IMR-90 (cell line): ENCODE results near the gene C9orf57. TPM values are rescaled to one million over a fixed set of nuclear protein-coding genes. Genes with fewer than 3 reads are reported as not detected.

Experiments used
- ATAC-seq: fragments of 200-7000 bp; cut with Tn5 transposase; 2 replicates; pipeline ENCODE4 v1.9.1; 2020; ENCODE audit warnings: low read depth, mild to moderate bottlenecking, moderate library complexity
- BruUV-seq: library from RNA; stranded (reverse); fragments of 400-500 nt; replicated peaks from 2 replicates; lab custom pipeline; 2021; lab: Mats Ljungman, UMichigan
- CTCF ChIA-PET: fragments of 300-600 bp; formaldehyde crosslinking; extraction: SDS; loops from one replicate; lab custom pipeline; 2021; ENCODE audit warnings: antibody characterized with exemption; lab: Yijun Ruan, JAX
- POLR2A ChIA-PET: fragments of 300-600 bp; sonication (Branson Sonifier 250); formaldehyde crosslinking; loops from one replicate; lab custom pipeline; 2022; ENCODE audit warnings: antibody characterized with exemption; ENCODE audit not compliant: unreplicated experiment; lab: Charles Lee
- DNase-seq: peaks from one replicate; pipeline ENCODE4 v3.0.0; 2013
- H2AFZ ChIP-seq: replicated peaks from 2 replicates; pipeline ENCODE3; 2013; ENCODE audit warnings: low read length, mild to moderate bottlenecking; ENCODE audit not compliant: poor library complexity
- H2AK5ac ChIP-seq: 2 replicates; pipeline ENCODE4 v1.6.1; 2013; ENCODE audit warnings: low read depth, low read length, inconsistent platforms
- H2AK9ac ChIP-seq: replicated peaks from 2 replicates; pipeline ENCODE3; 2013; ENCODE audit warnings: mild to moderate bottlenecking, low read depth, low read length, moderate library complexity; ENCODE audit not compliant: poor library complexity
- H2BK120ac ChIP-seq: 2 replicates; pipeline ENCODE4 v1.6.1; 2013; ENCODE audit warnings: low read depth, low read length, inconsistent platforms
- H2BK15ac ChIP-seq: 3 replicates; pipeline ENCODE4 v1.6.1; 2013; ENCODE audit warnings: low read depth, low read length, inconsistent platforms
- H2BK20ac ChIP-seq: 2 replicates; pipeline ENCODE4 v1.6.1; 2013; ENCODE audit warnings: low read depth, mild to moderate bottlenecking, inconsistent platforms, low read length, moderate library complexity
- H2BK5ac ChIP-seq: 2 replicates; pipeline ENCODE4 v1.6.1; 2013; ENCODE audit warnings: mild to moderate bottlenecking, low read depth, low read length, inconsistent platforms; ENCODE audit not compliant: poor library complexity, severe bottlenecking
- H3K14ac ChIP-seq: replicated peaks from 2 replicates; pipeline ENCODE4 v1.6.1; 2013; ENCODE audit warnings: low read depth, low read length, inconsistent platforms
- H3K18ac ChIP-seq: 2 replicates; pipeline ENCODE4 v1.6.1; 2013; ENCODE audit warnings: low read depth, low read length, control low read depth
- H3K23ac ChIP-seq: 2 replicates; pipeline ENCODE4 v1.6.1; 2013; ENCODE audit warnings: low read depth, low read length, inconsistent platforms
- H3K27ac ChIP-seq: 2 replicates; pipeline ENCODE4 v1.5.1; 2013; ENCODE audit warnings: mild to moderate bottlenecking, control low read depth, low read length; ENCODE audit not compliant: insufficient read depth
- H3K27me3 ChIP-seq: 2 replicates; pipeline ENCODE4 v1.6.1; 2013; ENCODE audit warnings: low read length; ENCODE audit not compliant: control insufficient read depth, insufficient read depth
- H3K36me3 ChIP-seq: 2 replicates; pipeline ENCODE4 v1.6.1; 2013; ENCODE audit warnings: low read length, mixed read lengths; ENCODE audit not compliant: control insufficient read depth, insufficient read depth
- H3K4ac ChIP-seq: 2 replicates; pipeline ENCODE4 v1.6.1; 2013; ENCODE audit warnings: low read depth, low read length, inconsistent platforms
- H3K4me1 ChIP-seq: 2 replicates; pipeline ENCODE4 v1.6.1; 2013; ENCODE audit warnings: low read length, mixed read lengths; ENCODE audit not compliant: control insufficient read depth, insufficient read depth
- H3K4me2 ChIP-seq: 2 replicates; pipeline ENCODE4 v1.6.1; 2013; ENCODE audit warnings: low read depth, mild to moderate bottlenecking, control low read depth, low read length, moderate library complexity
- H3K4me3 ChIP-seq: 2 replicates; pipeline ENCODE4 v1.5.1; 2013; ENCODE audit warnings: low read depth, mild to moderate bottlenecking, control low read depth, low read length, moderate library complexity; ENCODE audit not compliant: insufficient read depth
- H3K56ac ChIP-seq: 2 replicates; pipeline ENCODE4 v1.6.1; 2013; ENCODE audit warnings: low read length, inconsistent platforms; ENCODE audit not compliant: insufficient read depth; ENCODE audit errors: extremely low read depth
- H3K79me1 ChIP-seq, 2 experiments: 2 replicates each; pipeline ENCODE4 v1.6.1; 2013; ENCODE audit warnings: low read length in 2 of 2, inconsistent platforms in 1 of 2, low read depth in 1 of 2
- H3K9ac ChIP-seq: 2 replicates; pipeline ENCODE4 v1.6.1; 2013; ENCODE audit warnings: low read depth, low read length, control low read depth
- H3K9me1 ChIP-seq: 2 replicates; pipeline ENCODE4 v1.6.1; 2013; ENCODE audit warnings: low read length, inconsistent platforms; ENCODE audit not compliant: insufficient read depth
- H3K9me3 ChIP-seq: 2 replicates; pipeline ENCODE4 v1.6.1; 2013; ENCODE audit warnings: low read length; ENCODE audit not compliant: control insufficient read depth, insufficient read depth
- H4K20me1 ChIP-seq: 2 replicates; pipeline ENCODE4 v1.6.1; 2013; ENCODE audit warnings: low read length, inconsistent platforms; ENCODE audit not compliant: insufficient read depth
- H4K5ac ChIP-seq: 2 replicates; pipeline ENCODE4 v1.6.1; 2013; ENCODE audit warnings: mild to moderate bottlenecking, low read depth, low read length, control low read depth
- H4K8ac ChIP-seq, 2 experiments: 2 replicates each; pipeline ENCODE4 v1.6.1; 2013; ENCODE audit warnings: low read depth in 2 of 2, low read length in 2 of 2, control low read depth in 1 of 2, inconsistent platforms in 1 of 2
- H4K91ac ChIP-seq: 2 replicates; pipeline ENCODE4 v1.6.1; 2013; ENCODE audit warnings: low read depth, low read length, inconsistent platforms; ENCODE audit not compliant: insufficient read depth
- BHLHE40 ChIP-seq: fragments of 150-350 bp; IDR thresholded peaks from 2 replicates; pipeline ENCODE4 v1.6.1; 2016; ENCODE audit warnings: mild to moderate bottlenecking, low read depth, low read length
- CEBPB ChIP-seq: IDR thresholded peaks from 2 replicates; pipeline ENCODE4 v1.6.1; 2012; ENCODE audit warnings: low read depth, low read length, improper control_type of control experiment
- CHD1 ChIP-seq: IDR thresholded peaks from 2 replicates; pipeline ENCODE4 v1.6.1; 2012; ENCODE audit warnings: low read depth, low read length, improper control_type of control experiment
- FOS ChIP-seq: fragments of 150-350 bp; IDR thresholded peaks from 2 replicates; pipeline ENCODE4 v1.6.1; 2016; ENCODE audit warnings: low read depth, low read length
- MAFK ChIP-seq: IDR thresholded peaks from 2 replicates; pipeline ENCODE4 v1.6.1; 2012; ENCODE audit warnings: low read depth, low read length, improper control_type of control experiment
- MAZ ChIP-seq: IDR thresholded peaks from 2 replicates; pipeline ENCODE4 v1.6.1; 2012; ENCODE audit warnings: low read depth, mild to moderate bottlenecking, low read length, improper control_type of control experiment, moderate library complexity, borderline replicate concordance
- MXI1 ChIP-seq: IDR thresholded peaks from 2 replicates; pipeline ENCODE4 v1.6.1; 2012; ENCODE audit warnings: low read depth, mild to moderate bottlenecking, low read length, moderate library complexity, borderline replicate concordance
- NFE2L2 ChIP-seq: fragments of 150-350 bp; IDR thresholded peaks from 2 replicates; pipeline ENCODE4 v1.6.1; 2016; ENCODE audit warnings: low read depth, mild to moderate bottlenecking, low read length
- POLR2A ChIP-seq: IDR thresholded peaks from 2 replicates; pipeline ENCODE4 v1.6.1; 2012; ENCODE audit warnings: mild to moderate bottlenecking, low read depth, low read length
- RAD21 ChIP-seq: IDR thresholded peaks from 2 replicates; pipeline ENCODE4 v1.6.1; 2012; ENCODE audit warnings: low read length, improper control_type of control experiment
- RCOR1 ChIP-seq: IDR thresholded peaks from 2 replicates; pipeline ENCODE4 v1.6.1; 2012; ENCODE audit warnings: mild to moderate bottlenecking, low read length, improper control_type of control experiment; ENCODE audit not compliant: insufficient replicate concordance
- RFX5 ChIP-seq: IDR thresholded peaks from 2 replicates; pipeline ENCODE4 v1.8.0; 2012; ENCODE audit warnings: low read depth, mild to moderate bottlenecking, low read length, moderate library complexity
- SMC3 ChIP-seq: fragments of 150-350 bp; IDR thresholded peaks from 2 replicates; pipeline ENCODE4 v1.6.1; 2016; ENCODE audit warnings: low read depth, mild to moderate bottlenecking, antibody characterized with exemption, low read length, moderate library complexity
- USF2 ChIP-seq: fragments of 150-350 bp; IDR thresholded peaks from 2 replicates; pipeline ENCODE4 v1.6.1; 2017; ENCODE audit warnings: mild to moderate bottlenecking, antibody characterized with exemption, low read length, low read depth
- WGBS, 2 experiments: methylation state at CpG; one replicate each; pipeline versions ENCODE4 v1.1.5 to v1.1.7; 2013; ENCODE audit warnings: missing lambda C conversion rate in 2 of 2; ENCODE audit not compliant: insufficient read length in 1 of 2; ENCODE audit errors: extremely low coverage in 2 of 2; 5-methylcytosine and 5-hydroxymethylcytosine counted together
- dilution Hi-C: fragments of 300-500 bp; cut with HindIII; formaldehyde crosslinking; loops from one replicate; pipeline ENCODE4 v1.14.3; 2018; ENCODE audit warnings: low sequenced_read_pairs; ENCODE audit not compliant: unreplicated experiment
- in situ Hi-C: fragments of 300-500 bp; cut with MboI; formaldehyde crosslinking; loops from 3 replicates; pipeline ENCODE4 v1.14.3; 2019; ENCODE audit warnings: low sequenced_read_pairs, inconsistent platforms, mixed read lengths
- intact Hi-C: fragments of 100-400 bp; cut with micrococcal nuclease; formaldehyde crosslinking; loops from 2 replicates; pipeline ENCODE4 v1.10.0; 2022
- polyA plus RNA-seq, 3 experiments: library from polyadenylated mRNA; depleted of rRNA; stranded (reverse); fragments of >200 nt; gene quantifications; 2 replicates each; pipeline ENCODE4 v1.2.3, GENCODE V29; 2012; ENCODE audit warnings: low replicate concordance in 1 of 3
- total RNA-seq: library from RNA; depleted of rRNA; stranded (reverse); fragments of >200 nt; gene quantifications from 2 replicates; pipeline ENCODE4 v1.2.3, GENCODE V29; 2012
- TF ChIP-seq, protein P1 (sequence below): conservative IDR thresholded peaks from 2 replicates; pipeline ENCODE4 v1.5.1; 2012; ENCODE audit warnings: mild to moderate bottlenecking, low read depth, low read length, improper control_type of control experiment
- TF ChIP-seq, protein P2 (sequence below): fragments of 150-350 bp; IDR thresholded peaks from 2 replicates; pipeline ENCODE4 v1.6.1; 2016; ENCODE audit warnings: low read depth, mild to moderate bottlenecking, low read length, moderate library complexity, borderline replicate concordance

Gene C9orf57
- total and polyA plus RNA-seq, 2 of the 4 experiments (the other 2 are of a cell fraction), result not detected

DNA sequence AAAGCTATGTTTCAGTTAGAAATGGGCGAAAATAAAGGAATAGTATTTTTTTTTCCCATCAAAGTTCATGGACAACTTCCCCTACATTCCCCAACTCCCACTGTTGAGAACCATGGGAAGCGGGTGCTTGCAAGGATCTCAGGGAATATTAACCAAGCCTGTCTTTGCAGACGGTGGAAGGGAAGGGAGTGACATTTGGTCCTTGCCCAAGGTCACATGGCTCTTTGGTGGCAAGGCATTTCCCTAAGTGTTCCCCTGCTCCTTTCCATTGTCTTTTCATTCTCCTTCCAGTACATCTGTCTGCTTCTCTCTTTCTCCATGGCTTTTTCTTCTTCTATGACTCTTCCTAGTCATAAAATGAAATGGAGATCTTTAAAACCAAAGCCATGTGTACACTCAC lies 19.0 kb downstream of the C9orf57 start:
- Histone ChIP-seq H3K4me2 (no peak overlapping the region), H2AK5ac (no peak overlapping the region), H2AK9ac (no peak overlapping the region), H4K91ac (no peak overlapping the region), H3K9ac (no peak overlapping the region), H3K23ac (no peak overlapping the region), H3K4ac (no peak overlapping the region), H3K9me3 (no peaks in the 10 kb centered on the region), H3K18ac (no peak overlapping the region), H4K5ac (no peak overlapping the region), H3K4me3 (no peak overlapping the region), H4K8ac (no peak overlapping the region), H2BK5ac (no peak overlapping the region), H3K27ac (no peak overlapping the region), H2BK20ac (no peak overlapping the region), H3K14ac (no peak overlapping the region), H3K36me3 (no peaks in the 10 kb centered on the region), H3K9me1 (no peaks in the 10 kb centered on the region), H3K4me1 (no peaks in the 10 kb centered on the region), H3K27me3 (peaks cover 2% of the 10 kb centered on the region), H4K20me1 (no peaks in the 10 kb centered on the region), H2BK15ac (no peak overlapping the region), H3K56ac (no peak overlapping the region), H2BK120ac (no peak overlapping the region), H3K79me1 (no peaks in the 10 kb centered on the region), H2AFZ (no peak overlapping the region)
- in situ Hi-C loops (loop anchor here (10.0 to 25.0 kb wide), 2 partner anchors 571 to 783 kb away; no protein-coding TSS in a partner anchor), intact Hi-C loops (no loop called here), dilution Hi-C loops (no loop called here)
- ChIA-PET CTCF (no interaction called here), POLR2A (no interaction called here)
- no TSS peak for BruUV-seq
- WGBS, 2 experiments, result no CpG with 5 or more reads among the region's 3 CpGs
- DNase-seq, result no peak
- TF ChIP-seq MAFK, result no peak
- TF ChIP-seq RCOR1, result no peak
- TF ChIP-seq, protein P1, sequence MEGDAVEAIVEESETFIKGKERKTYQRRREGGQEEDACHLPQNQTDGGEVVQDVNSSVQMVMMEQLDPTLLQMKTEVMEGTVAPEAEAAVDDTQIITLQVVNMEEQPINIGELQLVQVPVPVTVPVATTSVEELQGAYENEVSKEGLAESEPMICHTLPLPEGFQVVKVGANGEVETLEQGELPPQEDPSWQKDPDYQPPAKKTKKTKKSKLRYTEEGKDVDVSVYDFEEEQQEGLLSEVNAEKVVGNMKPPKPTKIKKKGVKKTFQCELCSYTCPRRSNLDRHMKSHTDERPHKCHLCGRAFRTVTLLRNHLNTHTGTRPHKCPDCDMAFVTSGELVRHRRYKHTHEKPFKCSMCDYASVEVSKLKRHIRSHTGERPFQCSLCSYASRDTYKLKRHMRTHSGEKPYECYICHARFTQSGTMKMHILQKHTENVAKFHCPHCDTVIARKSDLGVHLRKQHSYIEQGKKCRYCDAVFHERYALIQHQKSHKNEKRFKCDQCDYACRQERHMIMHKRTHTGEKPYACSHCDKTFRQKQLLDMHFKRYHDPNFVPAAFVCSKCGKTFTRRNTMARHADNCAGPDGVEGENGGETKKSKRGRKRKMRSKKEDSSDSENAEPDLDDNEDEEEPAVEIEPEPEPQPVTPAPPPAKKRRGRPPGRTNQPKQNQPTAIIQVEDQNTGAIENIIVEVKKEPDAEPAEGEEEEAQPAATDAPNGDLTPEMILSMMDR, result no peak
- no peak for TF ChIP-seq RFX5
- no peak for TF ChIP-seq MAZ
- no peak for TF ChIP-seq RAD21
- no peak for TF ChIP-seq MXI1
- no peak for TF ChIP-seq SMC3
- no peak for TF ChIP-seq CEBPB
- no peak for TF ChIP-seq CHD1
- no peak for TF ChIP-seq BHLHE40
- no peak for TF ChIP-seq NFE2L2
- no peak for TF ChIP-seq FOS
- TF ChIP-seq USF2, result no peak
- TF ChIP-seq, protein P2, sequence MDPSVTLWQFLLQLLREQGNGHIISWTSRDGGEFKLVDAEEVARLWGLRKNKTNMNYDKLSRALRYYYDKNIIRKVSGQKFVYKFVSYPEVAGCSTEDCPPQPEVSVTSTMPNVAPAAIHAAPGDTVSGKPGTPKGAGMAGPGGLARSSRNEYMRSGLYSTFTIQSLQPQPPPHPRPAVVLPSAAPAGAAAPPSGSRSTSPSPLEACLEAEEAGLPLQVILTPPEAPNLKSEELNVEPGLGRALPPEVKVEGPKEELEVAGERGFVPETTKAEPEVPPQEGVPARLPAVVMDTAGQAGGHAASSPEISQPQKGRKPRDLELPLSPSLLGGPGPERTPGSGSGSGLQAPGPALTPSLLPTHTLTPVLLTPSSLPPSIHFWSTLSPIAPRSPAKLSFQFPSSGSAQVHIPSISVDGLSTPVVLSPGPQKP, result no peak
- no peak for TF ChIP-seq POLR2A
- ATAC-seq, result no peak
